Brain microvascular endothelial cell (primary cell): ENCODE data around the gene PTPRN2.

ENCODE experiments used
- DNase-seq: peaks from one replicate; pipeline ENCODE4 v3.0.0-alpha.2; 2020
- H3K27ac ChIP-seq: fragments of 250-450 bp; sonication (Bioruptor Pico); 2 replicates; pipeline ENCODE4 v1.5.1; 2020; ENCODE audit warnings: mild to moderate bottlenecking, moderate library complexity
- H3K27me3 ChIP-seq: fragments of 250-450 bp; sonication (Bioruptor Pico); replicated peaks from 2 replicates; pipeline ENCODE4 v1.5.1; 2020; ENCODE audit warnings: mild to moderate bottlenecking
- H3K36me3 ChIP-seq: fragments of 250-450 bp; sonication (Bioruptor Pico); replicated peaks from 2 replicates; pipeline ENCODE4 v1.5.1; 2020; ENCODE audit warnings: mild to moderate bottlenecking
- H3K4me3 ChIP-seq: 2 replicates; pipeline ENCODE4 v1.5.1; 2011; ENCODE audit warnings: low read depth, mild to moderate bottlenecking, control low read depth, low read length, moderate library complexity
- in situ Hi-C: cut with HindIII; loops from 2 replicates; pipeline ENCODE4 v1.10.0; 2017; ENCODE audit warnings: low sequenced_read_pairs, low pct_ligation_motif_present
- TF ChIP-seq, protein P1 (sequence below): IDR thresholded peaks from 2 replicates; pipeline ENCODE4 v1.5.1; 2011; ENCODE audit warnings: low read depth, mild to moderate bottlenecking, moderate library complexity, low read length, control low read depth, inconsistent platforms; ENCODE audit errors: missing control alignments

Gene PTPRN2

DNA sequence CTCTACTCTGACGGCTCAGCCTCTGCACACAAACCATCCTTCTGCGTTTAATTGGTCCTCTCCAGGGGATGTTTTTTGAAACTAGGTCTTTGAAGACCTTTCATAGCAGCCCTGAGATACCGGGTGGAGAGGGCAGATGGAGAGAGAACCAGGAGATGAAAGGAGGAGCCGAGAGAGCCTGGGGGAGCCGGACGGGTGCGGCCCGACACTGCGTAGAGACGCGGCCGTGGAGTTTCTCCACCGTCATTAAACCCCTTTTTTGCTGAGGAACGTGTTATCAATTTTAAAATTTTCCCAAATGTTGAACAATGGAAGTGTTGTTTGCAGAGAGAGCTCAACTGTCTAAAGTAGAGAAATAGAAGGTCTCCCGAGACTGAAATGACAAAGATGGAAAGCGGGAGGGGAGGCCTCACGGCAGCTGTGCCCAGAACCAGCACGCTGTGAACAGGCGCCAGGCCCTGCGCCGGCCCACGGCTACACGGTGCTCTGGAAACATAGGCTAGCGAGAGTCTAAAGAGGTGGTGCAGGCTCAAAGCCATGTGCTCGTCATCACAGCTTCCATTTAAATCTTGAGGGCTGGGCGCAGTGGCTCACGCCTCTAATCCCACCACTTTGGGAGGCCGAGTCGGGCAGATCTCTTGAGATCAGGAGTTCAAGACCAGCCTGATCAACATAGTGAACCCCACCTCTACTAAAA, 307.0 kb downstream of the PTPRN2 start:
- Histone ChIP-seq H3K36me3 (no peaks in the 10 kb centered on the region), H3K27me3 (no peaks in the 10 kb centered on the region), H3K27ac (no peak overlapping the region), H3K4me3 (no peak overlapping the region)
- DNase-seq, result no peak
- in situ Hi-C loops, result no loop called here
- TF ChIP-seq, protein P1, sequence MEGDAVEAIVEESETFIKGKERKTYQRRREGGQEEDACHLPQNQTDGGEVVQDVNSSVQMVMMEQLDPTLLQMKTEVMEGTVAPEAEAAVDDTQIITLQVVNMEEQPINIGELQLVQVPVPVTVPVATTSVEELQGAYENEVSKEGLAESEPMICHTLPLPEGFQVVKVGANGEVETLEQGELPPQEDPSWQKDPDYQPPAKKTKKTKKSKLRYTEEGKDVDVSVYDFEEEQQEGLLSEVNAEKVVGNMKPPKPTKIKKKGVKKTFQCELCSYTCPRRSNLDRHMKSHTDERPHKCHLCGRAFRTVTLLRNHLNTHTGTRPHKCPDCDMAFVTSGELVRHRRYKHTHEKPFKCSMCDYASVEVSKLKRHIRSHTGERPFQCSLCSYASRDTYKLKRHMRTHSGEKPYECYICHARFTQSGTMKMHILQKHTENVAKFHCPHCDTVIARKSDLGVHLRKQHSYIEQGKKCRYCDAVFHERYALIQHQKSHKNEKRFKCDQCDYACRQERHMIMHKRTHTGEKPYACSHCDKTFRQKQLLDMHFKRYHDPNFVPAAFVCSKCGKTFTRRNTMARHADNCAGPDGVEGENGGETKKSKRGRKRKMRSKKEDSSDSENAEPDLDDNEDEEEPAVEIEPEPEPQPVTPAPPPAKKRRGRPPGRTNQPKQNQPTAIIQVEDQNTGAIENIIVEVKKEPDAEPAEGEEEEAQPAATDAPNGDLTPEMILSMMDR, result no peak

DNA sequence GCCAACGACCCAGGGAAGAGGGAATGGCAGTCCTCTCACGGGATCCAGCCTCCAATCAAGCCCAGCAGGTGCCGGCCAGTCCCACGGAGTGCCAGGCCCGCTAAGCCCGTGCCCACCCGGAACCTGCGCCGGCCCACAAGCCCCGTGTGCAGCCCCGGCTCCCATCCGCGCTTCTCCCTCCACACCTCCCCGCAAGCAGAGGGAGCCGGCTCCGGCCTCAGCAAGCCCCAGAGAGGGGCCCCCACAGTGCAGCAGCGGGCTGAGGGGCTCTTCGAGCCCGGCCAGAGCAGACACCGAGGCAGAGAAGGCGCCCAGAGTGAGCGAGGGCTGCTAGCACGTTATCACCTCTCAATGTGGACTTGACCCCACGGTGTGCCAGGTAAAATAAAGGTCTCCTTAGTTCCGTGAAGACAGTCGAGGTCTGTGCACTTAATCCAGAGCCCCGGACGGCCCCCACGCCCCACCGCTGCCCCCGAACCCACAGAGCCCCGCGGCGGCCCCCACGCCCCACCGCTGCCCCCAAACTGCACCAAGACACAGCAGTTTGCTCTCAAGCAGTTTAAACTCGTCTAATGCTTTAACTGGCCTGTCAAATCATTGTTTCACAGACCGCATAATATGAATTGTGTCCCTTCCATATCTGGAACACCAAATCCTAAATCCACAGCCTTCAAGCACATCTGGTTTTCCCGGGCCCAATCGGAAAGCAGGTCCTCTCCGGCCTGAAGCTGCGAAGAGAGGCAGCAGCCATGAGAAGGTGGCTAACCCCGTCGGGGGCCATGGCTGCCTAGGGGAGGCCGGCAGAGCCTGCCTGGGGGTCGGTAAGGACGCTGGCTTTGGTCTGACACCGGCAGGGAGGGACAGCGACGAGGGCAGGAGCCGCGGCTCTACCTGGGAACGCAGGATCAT, 307.8 kb downstream of the PTPRN2 start:
- in situ Hi-C loops, result no loop called here

DNA sequence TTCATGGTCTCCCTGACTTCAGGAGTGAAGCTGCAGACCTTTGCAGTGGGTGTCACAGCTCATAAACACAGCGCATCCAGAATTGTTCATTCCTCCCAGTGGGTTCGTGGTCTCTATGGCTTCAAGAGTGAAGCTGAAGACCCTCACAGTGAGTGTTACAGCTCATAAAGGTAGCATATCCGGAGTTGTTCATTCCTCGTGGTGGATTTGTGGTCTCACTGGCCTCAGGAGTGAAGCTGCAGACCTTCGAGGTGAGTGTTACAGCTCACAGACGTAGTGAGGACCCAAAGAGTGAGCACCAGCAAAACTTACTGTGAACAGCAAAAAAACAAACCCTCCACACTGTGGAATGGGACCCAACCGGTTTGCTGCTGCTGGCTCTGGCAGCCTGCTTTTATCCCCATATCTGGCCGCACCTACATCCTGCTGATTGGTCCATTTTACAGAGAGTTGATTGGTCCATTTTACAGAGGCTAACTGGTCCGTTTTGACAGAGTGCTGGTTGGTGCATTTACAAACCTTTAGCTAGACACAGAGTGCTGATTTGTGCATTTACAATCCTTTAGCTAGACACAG, 308.8 kb downstream of the PTPRN2 start:
- TF ChIP-seq, protein P1, result no peak
- no peak for DNase-seq
- Histone ChIP-seq H3K4me3 (no peak overlapping the region), H3K27me3 (no peaks in the 10 kb centered on the region), H3K27ac (no peak overlapping the region), H3K36me3 (no peaks in the 10 kb centered on the region)
- in situ Hi-C loops, result no loop called here

More for the DNA sequence above, 307.8 kb downstream of the PTPRN2 start:
- Histone ChIP-seq H3K27ac (no peak overlapping the region), H3K4me3 (no peak overlapping the region), H3K27me3 (no peaks in the 10 kb centered on the region), H3K36me3 (no peaks in the 10 kb centered on the region)
- TF ChIP-seq, protein P1, result no peak
- DNase-seq, result no peak

DNA sequence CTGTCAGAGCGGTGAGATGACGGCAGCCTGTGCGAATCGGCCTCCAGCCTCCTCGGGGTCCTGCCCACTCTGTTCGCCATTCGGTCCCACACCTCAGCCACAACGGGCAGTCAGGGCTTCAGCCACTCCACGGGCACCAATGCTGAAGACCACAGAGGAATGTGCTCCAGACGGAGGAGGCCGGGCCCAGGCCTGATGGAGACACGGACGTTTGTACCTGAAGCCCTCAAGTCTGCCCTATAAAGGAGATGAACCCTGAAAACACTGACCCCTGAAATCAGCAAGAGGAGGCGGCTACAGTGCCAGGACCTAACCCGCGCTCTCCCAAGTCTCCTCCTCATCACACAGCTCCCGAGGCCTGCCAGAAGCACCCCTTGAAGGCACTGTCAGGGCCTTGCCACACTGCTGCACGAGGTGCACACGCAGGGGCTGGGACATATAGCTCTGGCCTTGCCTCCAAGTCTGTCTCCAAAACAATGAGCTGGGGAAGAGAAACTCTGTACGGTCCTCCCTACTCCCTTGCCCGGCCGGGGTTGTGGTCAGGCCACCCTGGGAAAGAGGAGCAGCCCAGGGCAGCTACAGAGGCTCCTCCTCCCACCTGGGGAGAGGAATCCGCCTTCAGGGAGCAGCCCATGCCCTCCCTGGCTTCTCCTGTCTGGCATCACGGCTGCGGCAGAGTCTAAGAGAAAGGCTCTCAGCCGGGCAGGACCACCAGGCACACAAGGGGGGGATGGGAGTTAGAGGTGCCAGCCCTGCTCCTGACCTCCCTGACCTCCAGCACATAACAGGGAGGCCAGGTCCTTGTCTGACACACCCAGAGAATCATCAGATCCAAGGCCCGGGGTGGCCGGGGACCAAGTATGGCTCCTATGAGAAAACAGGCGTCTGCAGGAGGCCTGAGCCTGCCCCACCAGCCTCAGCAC, 310.1 kb downstream of the PTPRN2 start:
- in situ Hi-C loops, result no loop called here
- no peak overlapping the region for H3K27ac ChIP-seq
- TF ChIP-seq, protein P1, result no peak
- H3K4me3 ChIP-seq, result no peak overlapping the region
- no peak for DNase-seq
- H3K27me3 ChIP-seq, result no peaks in the 10 kb centered on the region
- no peaks in the 10 kb centered on the region for H3K36me3 ChIP-seq

DNA sequence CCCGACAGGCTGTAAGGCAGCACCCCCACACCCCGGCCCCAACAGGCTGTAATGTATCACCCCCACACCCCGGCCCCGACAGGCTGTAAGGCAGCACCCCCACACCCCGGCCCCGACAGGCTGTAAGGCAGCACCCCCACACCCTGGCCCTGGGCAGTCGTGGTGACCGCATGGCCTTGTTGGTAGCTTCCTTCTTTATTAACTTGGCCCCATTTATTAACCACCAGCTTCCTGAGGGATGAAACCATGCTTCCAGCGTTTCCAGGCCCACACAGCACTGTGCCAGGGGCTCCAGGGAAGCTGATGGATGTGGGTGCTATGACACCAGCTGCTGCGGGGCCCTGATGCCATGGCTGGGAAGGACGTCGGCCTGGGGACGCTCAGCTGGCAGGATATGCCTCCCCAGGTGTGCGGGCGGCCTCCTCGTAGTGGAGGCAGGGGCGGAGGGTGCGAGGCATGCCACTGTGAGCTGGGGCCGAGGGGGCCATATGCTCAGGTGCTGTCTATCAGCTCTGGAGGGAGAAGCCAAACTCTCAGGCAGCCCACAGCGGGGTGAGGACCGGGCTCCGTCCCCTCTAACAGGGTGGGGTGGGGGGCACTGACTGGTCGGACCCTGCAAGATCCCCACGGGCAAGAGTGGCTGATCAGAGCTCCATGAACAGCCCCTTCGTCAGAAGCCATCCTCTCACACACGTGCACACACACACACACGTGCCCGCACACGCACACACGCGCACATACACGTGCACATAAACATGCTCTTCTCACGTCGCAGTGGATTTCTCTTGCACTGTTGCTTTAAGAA, 311.0 kb downstream of the PTPRN2 start:
- TF ChIP-seq, protein P1, result no peak
- Histone ChIP-seq H3K4me3 (no peak overlapping the region), H3K27me3 (no peaks in the 10 kb centered on the region), H3K27ac (no peak overlapping the region), H3K36me3 (no peaks in the 10 kb centered on the region)
- no peak for DNase-seq
- in situ Hi-C loops, result no loop called here
